Right lung (tissue), 5 donors: Measurements from ENCODE around the gene RAB39A. TPM values are rescaled to one million over a fixed set of nuclear protein-coding genes. Genes with fewer than 3 reads are reported as not detected.

ENCODE experiments used
- DNase-seq, 2 donors: peaks; one replicate each; pipeline ENCODE4 v3.0.0-alpha.2; 2013
- polyA plus RNA-seq, 5 donors: library from polyadenylated mRNA; unstranded; fragments of 120-200 nt; gene quantifications; one replicate each; pipeline versions ENCODE4 v1.2.1 to v1.2.3, GENCODE V29; 2013; ENCODE audit warnings: inconsistent platforms in 1 of 5, low replicate concordance in 1 of 5; ENCODE audit not compliant: insufficient read length in 5 of 5, insufficient read depth in 1 of 5

Gene RAB39A
- polyA plus RNA-seq, 5 donors, result 0.74 to 1.3 (median 0.95) TPM

DNA sequence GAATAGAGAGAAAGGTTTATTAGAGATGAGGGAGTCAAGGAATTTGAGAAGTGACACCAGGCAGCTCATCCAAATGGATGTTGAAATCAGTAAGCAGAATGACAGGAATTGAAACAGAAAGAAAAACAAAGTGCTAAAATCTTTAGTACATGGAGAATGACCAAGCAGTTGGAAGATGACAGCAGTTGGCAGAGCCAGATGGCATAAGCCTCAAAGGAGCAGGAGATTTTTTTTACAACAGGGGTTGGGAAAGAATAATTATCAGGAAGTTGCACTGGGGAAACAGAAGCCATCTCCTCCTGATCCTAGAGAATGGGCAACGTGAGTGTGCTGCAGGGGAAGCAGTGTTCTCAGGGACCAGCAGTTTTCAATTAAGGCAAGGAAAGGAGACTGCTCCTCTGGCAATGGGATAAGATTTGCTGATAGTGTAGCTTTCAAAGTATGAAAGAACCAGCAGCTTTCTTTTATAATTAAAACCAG lies 28.9 kb downstream of the RAB39A start:
- no peak for DNase-seq

DNA sequence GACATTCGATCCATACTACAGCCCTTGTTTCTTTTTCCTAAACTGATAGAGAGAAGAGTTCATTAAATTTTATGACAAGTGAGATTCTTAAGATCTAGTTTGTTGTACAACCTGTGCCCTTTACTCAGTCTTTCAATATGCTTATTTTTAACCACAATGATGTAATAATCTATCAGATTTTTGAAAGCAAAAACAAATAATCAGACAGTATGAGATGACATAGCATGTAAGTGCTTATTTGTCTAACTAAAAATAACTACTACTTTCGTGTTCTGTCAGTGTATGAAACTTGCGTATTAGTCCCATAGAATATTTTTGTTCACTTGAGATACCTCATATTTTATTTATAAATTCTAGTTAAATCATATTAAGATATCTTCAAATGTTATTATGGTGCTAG lies 33.2 kb downstream of the RAB39A start:
- DNase-seq, result no peak

DNA sequence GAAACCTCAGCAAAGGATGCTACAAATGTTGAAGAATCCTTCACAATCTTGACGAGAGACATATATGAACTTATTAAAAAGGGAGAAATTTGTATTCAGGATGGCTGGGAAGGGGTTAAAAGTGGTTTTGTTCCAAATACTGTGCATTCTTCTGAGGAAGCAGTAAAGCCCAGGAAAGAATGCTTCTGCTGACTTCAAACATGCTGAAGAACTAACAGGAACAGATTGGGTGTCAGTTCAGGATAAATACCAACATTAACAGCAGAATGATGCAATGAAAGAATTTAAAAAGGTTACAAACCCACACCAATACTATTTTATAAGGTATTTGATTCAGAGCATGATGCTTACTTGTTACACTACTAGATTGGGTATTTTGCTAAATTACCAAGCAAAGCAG lies 33.9 kb downstream of the RAB39A start:
- no peak for DNase-seq

DNA sequence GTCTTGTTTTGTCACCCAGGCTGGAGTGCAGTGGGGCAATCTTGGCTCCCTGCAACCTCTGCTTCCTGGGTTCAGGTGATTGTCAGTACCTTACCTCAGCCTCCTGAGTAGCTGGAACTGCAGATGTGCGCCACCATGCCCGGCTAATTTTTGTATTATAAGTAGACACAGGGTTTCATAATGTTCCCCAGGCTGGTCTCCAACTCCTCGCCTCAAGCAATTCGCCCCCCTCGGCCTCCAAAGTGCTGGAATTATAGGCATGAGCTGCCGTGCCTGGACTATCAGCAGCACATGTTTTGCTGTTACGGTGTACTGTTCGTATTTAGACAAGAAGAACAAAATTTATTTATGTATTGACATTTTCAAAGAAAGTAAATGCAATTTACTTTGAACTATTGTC lies 34.8 kb downstream of the RAB39A start:
- DNase-seq, result no peak

DNA sequence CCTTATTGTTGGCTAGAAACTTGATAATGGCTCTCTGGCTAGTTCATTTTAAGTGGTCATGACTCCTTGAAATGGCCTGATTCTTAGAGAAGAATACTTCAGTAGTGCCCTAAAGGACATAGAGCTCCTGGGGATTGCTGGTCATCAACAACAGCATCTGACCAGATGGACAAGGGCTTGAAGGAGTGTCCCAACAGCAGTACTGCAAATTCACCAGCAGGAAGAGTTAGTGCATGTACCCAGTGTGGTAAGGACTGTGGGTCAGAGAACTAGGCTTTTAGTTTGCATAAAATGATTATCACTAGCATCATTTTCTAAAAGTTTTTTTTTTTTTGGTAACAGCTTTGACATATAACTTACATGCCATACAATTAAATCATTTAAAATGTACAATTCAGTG lies 41.0 kb downstream of the RAB39A start:
- DNase-seq, result no peak

DNA sequence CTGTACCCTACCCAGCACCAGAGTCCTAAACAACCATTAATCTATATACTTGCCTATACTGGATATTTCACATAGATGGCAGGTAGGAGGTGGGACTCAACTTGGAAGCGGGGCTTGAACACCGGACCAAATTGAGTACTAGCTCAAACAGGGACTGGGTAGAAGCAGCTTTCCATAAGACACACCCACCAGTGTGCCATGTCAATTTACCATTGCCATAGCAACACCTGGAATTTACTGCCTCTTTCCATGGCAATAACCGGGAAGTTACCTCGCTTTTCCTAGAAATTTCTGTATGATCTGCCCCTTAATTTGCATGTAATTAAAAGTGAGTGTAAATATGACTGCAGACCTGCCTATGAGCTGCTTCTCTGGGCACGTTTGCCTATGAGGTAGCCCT lies 41.8 kb downstream of the RAB39A start:
- no peak for DNase-seq

DNA sequence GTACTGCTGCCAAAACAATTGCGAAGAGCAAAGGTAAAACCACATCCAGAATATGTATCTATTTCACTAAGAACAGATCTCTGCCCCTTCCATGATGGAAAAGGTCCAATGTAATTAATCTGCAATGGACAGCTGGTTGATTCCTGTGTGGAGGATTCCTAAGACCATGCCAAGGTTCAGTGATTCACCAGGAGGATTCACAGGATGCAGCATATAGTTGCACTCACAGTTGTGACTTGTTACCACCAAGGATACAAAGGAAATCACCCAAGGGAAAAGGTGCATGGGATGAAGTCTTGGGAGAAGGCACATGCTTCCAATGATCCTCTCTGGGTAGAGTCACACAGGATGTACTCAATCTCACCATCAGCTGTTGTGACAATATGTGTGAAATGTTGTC lies 45.4 kb downstream of the RAB39A start:
- DNase-seq, result no peak

DNA sequence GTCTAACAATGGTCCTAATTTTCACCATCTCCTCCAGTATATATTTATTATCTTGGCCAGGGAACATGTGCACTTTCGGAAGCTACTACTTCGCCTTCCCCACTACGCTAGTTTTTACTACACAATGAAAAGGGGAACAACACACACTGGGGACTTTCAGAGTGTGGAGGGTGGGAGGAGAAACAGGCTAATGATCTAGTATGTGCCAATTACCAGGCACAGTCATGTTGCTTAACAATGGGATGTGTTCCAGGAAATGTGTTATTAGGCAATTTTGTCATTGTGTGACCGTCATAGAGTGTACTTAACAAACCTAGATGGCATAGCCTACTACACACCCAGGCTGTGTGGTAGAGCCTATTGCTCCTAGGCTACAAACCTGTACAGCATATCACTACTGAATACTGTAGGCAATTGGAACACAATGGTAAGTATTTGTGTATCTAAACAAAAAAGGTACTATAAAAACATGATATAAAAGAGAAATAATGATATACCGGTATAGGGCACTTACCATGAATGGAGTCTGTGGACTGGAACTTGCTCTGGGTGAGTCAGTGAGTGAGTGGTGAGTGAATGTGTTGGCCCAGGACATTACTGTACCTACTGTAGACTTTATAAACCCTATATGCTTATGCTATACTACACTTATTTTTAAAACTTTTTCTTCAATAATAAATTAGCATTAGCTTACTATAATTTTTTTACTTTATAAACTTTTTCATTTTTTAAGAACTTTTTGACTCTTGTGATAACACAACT lies 60.3 kb downstream of the RAB39A start:
- DNase-seq, result no peak

DNA sequence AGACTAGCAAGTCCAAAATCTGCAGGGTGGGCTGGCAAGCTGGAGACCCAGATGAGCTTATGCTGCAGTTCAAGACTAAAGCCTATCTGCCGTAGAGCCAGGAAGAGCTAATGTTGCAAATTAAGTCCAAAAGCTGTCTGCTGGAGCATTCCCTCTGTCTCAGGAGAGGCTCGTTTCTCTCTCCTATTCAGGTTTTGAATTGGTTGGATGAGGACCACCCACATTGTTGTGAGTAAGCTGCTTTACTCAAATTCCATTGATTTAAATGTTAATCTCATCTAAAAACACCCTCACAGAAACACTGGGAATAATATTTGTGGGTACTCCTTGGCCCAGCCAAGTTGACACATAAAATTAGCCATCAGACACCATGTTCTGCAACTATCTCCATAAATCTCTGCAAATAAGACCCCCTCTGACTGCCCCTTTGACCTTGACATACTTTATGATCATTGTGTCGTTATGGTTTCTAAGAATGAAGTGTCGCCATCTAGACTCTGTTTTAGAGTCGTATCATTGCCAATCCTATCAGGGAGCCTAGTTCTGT lies 63.7 kb downstream of the RAB39A start:
- DNase-seq, result no peak

DNA sequence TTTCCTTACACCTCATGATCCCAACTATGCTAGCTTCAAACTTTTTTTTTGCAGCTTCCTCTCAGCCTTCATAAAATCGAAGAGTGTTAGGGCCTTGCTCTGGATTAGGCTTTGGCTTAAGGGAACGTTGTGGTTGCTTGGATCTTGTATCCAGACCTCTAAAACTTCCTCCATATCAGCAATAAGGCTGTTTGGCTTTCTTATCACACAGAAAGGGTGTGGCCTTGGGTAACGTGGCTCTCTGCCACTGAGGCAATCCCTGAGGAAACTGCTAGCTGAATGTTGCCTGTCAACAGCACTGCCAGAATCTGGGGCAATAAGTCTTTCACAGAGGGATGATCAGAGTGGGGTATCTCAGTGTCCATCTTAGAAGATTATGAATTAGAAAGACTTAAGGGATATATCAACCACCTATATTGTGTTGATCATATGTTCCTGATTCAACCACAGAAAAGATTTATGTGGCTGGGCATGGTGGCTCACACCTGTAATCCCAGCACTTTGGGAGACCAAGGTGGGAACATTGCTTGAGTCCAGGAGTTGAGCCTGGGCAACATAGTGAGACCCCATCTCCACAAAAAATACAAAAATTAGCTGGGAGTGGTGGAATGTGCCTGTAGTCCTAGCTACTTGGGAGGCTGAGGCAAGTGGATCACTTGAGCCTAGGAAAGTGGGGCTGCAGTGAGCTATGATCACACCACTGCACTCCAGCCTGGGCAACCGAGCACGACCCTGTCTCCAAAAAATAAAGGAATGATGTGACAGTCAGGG lies 67.9 kb downstream of the RAB39A start:
- DNase-seq, result no peak

DNA sequence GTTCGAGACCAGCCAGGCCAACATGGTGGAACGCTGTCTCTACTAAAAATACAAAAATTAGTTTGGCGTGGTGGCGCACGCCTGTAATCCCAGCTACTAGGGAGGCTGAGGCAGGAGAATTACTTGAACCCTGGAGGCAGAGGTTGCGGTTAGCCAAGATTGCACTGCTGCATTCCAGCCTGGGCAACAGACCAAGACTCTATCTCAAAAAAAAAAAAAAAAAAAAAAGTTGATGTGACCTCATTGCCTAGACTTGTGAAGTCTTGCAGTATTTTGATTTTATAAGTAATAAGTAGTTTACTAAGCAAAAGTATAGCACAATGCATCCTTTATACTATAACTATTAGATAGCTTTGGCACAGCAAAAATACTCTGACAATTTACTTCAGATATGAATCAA lies 70.5 kb downstream of the RAB39A start:
- no peak for DNase-seq

DNA sequence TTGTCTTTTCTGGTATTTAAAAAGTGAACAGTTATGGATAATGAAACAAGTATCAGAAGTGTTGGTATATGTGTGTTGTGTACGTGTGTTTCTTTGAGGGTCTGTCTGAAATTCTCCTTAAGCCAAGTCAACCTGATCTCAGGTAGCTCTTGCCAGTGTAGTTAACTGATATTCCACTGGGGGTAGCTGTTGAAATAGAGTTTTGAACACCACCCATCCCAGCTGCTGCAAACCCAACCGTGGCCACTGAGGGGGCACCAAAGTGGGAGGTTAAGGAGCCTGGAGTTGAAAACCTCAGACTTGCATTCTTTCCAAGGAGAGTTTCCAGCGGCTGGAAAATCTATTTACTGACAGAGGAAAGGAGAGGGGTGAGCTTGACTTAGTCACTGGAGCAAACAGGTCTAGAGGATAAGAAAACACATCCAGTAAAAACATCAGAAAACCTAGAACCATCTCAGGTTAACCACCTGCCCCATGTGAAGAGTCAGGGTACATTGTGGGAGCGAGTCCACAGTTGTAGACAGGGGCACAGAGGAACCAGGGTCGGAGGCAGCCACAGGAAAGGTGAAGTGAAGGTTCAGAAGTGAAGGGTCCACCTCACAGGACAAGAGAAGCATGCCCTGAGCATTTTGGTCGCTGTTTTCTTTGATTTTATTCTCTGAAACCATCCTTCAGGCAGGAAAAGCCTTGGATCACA lies 71.7 kb downstream of the RAB39A start:
- no peak for DNase-seq

DNA sequence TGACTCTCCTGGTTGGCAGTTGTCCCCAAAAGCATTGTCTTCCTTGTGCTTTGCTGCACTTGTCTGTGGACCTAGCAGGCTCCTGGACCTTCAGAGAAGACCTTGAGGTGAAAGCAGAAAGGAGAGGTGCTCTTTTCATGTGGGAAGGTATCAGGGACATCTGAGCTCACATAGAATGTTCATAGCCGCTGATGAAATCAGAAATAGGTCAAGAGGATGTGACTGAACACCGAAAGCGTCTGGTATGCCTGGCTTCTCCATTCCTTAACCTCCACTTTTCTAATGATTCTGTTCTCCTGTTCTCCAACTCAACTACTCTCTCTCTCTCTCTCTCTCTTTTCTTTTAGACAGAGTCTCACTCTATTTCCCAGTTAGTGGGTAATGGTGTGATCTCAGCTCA lies 74.2 kb downstream of the RAB39A start:
- DNase-seq, result no peak

DNA sequence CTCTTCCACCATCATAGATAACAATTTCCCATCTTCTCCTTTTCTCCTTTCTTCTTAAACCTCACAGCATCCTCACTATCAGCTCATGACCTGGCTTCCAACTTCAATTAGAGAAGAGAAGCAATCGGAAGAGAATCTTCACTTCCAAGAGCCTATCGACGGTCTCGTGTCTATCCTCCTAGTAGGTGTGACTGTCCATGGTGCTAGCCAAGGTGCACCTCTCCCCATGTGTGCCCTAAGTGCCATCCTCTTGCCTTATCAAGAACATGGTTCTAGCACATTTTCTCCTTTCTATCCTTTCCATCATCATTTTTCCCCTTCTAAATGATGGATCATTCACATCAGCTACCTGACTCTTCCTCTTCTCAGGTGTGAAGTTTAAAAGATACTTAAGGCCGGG lies 75.4 kb downstream of the RAB39A start:
- no peak for DNase-seq

DNA sequence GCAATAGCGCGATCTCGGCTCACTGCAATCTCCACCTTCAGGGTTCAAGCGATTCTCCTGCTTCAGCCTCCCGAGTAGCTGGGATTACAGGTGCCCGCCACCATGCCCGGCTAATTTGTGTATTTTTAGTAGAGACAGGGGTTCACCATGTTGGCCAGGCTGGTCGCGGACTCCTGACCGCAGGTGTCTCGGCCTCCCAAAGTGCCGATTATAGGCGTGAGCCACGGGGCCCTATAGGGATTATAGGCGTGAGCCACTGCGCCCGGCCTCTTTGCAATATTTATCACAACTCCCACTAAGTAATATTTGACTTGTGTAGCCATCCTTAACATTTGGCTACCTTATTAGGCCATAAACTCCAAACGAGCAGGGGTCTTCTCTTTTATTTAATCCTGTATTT lies 79.6 kb downstream of the RAB39A start:
- no peak for DNase-seq

DNA sequence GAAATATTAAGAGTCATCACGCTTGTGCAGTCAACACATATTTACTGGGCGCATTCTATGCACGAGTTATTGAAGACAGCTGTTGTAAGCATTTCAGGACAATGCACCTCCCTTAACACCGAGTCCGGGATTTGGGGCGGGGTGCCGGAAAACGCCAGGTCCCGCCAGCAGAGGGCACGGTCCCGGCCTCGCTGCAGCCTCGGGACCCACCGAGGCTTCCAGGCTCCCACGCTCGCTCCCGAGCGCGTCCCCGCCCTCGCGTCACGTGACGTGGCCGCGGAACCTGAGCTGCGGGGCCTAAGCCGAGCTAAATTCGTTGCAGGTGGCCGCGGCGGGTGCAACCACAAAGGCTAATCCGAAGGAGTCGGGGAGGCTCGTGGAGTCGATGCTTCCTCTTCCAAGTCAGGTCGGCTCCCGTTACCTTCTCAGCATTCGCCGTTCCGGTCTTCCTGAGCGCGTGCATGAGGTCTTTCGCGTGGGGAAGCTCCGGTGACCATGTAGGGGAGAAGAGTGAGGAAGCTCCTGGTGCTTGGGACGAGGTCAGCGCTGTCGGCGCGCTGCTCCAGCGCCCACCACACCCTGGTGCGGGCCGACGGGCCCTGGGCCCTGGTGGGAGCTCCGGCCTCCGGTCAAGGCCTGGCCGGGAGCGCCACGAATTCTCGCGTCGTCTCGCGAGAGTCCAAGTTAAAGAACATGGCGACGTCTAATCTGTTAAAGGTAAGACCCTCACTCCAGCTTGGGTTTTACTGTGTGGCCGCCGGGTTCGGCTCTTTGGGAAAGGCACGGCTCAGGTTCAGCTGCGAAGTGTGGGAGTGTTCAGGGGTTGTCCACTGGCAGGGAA lies 80.6 kb downstream of the RAB39A start, which contains the start of gene CUL5:
Gene CUL5 (plus strand): TSS at position 243 of the 841 bp plus-strand sequence. CDS start 451 bp downstream, at position 694.
- DNase-seq, result peak; percentile 92 to 95

DNA sequence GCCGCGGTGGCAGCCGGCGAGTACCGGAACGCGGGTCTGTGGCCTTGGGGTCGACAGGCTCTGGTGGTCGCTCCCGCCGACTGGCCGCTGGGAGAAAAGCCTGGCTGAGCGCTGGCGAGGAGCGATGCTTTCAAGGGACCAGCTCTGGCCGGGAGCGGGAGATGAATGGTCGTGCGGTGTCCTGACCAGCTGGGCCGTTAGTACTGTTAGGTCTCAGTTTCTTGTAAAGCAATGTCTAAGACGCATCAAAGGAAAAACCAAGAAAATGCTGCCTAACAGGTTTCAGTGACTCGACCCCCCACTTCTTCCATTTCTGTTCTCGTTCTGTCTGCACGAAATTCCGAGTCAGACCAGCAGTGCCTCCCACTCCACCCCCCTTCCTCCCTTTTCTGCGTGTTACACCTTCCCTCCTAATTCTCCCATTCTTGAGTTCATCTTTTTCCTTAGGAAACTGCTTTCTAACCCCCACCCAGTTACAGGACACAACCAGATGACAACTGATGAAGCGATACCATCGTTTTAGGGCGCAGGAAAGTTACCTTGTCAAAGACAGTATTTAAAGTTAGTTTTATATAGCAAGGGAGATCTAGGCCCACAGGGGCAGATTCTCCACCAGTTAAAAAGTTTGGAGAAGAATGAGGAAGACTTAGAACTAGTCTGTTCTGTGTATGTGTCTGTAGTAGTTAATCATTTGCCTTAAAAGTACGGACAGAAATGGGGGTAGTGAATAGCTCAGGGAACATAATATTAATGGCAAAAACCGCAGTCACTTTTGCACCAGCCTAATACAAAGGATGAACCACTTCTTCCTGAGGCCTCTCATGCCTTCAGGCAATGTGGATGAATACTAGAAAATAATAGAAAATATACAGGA lies 81.5 kb downstream of the RAB39A start:
- DNase-seq, result peak in 1 of 2 donors; percentile 18

DNA sequence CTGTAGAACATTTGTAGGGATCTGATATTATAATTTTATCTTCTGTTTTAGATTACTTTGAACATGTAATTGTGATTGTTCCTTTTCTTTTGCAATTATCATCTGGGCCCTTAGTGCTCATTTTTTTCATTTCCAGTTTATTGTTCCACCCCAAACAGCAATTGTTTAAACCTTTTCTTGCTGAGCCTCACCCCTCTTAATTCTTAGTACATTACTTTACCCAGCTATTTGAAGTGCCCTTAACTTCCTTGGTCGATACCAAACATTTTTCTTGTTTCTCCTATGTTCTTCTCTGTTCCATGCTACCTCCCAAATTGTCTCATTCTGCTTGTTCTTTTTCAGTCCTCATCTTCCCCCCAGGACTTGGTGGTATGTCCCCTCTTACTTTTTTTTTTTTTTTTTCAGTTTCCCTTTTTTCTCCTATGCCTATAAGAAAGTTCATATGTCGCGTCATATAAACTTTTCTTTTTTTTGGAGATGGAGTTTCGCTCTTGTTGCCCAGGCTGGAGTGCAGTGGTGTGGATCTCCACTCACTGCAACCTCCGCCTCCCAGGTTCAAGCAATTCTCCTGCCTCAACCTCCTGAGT lies 84.0 kb downstream of the RAB39A start:
- no peak for DNase-seq
